HCT116 (cell line): ENCODE data around the gene AMELX. TPM values are rescaled to one million over a fixed set of nuclear protein-coding genes. Genes with fewer than 3 reads are reported as not detected.

Experiments used
- ATAC-seq: fragments of 200-7000 bp; cut with Tn5 transposase; 2 replicates; pipeline ENCODE4 v1.9.1; 2020; ENCODE audit warnings: mild to moderate bottlenecking, moderate library complexity
- BruUV-seq: library from RNA; stranded (reverse); fragments of 400-500 nt; replicated peaks from 2 replicates; lab custom pipeline; 2021; lab: Mats Ljungman, UMichigan
- CTCF ChIA-PET: fragments of 300-600 bp; sonication (Branson Sonifier 250); formaldehyde crosslinking; loops from one replicate; lab custom pipeline; 2021; ENCODE audit warnings: antibody characterized with exemption; lab: Charles Lee
- POLR2A ChIA-PET: fragments of 300-600, 350-600 bp; sonication (Branson Sonifier 250); formaldehyde crosslinking; loops from one replicate; lab custom pipeline; 2021; ENCODE audit warnings: antibody characterized with exemption; lab: Charles Lee
- RAD21 ChIA-PET, 2 experiments: fragments of 300-600 bp; sonication (Branson Sonifier 250); formaldehyde crosslinking; loops; one replicate each; lab custom pipeline; 2023; ENCODE audit warnings: low total read pairs in 2 of 2; ENCODE audit not compliant: uncharacterized antibody in 2 of 2, unreplicated experiment in 2 of 2, low non-redundant PET in 1 of 2; lab: Charles Lee
- DNase-seq: peaks from one replicate; pipeline ENCODE4 v3.0.0-alpha.2; 2010; ENCODE audit warnings: low read depth, low spot score
- H2AFZ ChIP-seq: fragments of 200-600 bp; shearing (Covaris generic), sonication (generic); 2 replicates; pipeline ENCODE4 v1.6.1; 2017; ENCODE audit warnings: low read depth, mixed run types, mixed read lengths, antibody characterized with exemption, low read length; ENCODE audit not compliant: poor library complexity, severe bottlenecking
- H3K27ac ChIP-seq: 2 replicates; pipeline ENCODE4 v1.5.1; 2012; ENCODE audit warnings: low read depth, low read length
- H3K27me3 ChIP-seq: fragments of 200-600 bp; sonication (generic); 2 replicates; pipeline ENCODE4 v1.6.1; 2016; ENCODE audit warnings: mixed run types, low read length, mixed read lengths; ENCODE audit not compliant: insufficient read depth
- H3K36me3 ChIP-seq, 2 experiments: fragments of 200-500 bp in 1 of 2; fragments of 200-600 bp in 1 of 2; sonication (Bioruptor generic) in 1 of 2; sonication (generic) in 1 of 2; 2 replicates each; pipeline versions ENCODE4 v1.5.1 to v1.6.1; 2014 to 2016; ENCODE audit warnings: low read length in 2 of 2, inconsistent platforms in 1 of 2, mixed read lengths in 1 of 2, mixed run types in 1 of 2; ENCODE audit not compliant: insufficient read depth in 2 of 2, control insufficient read depth in 1 of 2
- H3K4me1 ChIP-seq, 2 experiments: fragments of 200-600 bp in 1 of 2; sonication (generic) in 1 of 2; 2 replicates each; pipeline versions ENCODE4 v1.5.1 to v1.6.1; 2012 to 2017; ENCODE audit warnings: low read length in 2 of 2, inconsistent platforms in 1 of 2, mild to moderate bottlenecking in 1 of 2, mixed read lengths in 1 of 2, mixed run types in 1 of 2, moderate library complexity in 1 of 2; ENCODE audit not compliant: insufficient read depth in 2 of 2, control insufficient read depth in 1 of 2
- H3K4me2 ChIP-seq: fragments of 200-600 bp; sonication (generic); 2 replicates; pipeline ENCODE4 v1.6.1; 2017; ENCODE audit warnings: mixed run types, low read length, mixed read lengths
- H3K4me3 ChIP-seq, 2 experiments: fragments of 200-600 bp in 1 of 2; sonication (generic) in 1 of 2; replicated peaks in 1 of 2; 2 replicates each; pipeline ENCODE4 v1.5.1; 2011 to 2016; ENCODE audit warnings: low read length in 2 of 2, control low read depth in 1 of 2, low read depth in 1 of 2, mild to moderate bottlenecking in 1 of 2, mixed read lengths in 1 of 2, mixed run types in 1 of 2
- H3K79me2 ChIP-seq: fragments of 200-600 bp; sonication (generic); 2 replicates; pipeline ENCODE4 v1.6.1; 2017; ENCODE audit warnings: mild to moderate bottlenecking, mixed run types, low read length, moderate library complexity, mixed read lengths; ENCODE audit not compliant: insufficient read depth
- H3K9ac ChIP-seq: fragments of 200-600 bp; sonication (generic); 2 replicates; pipeline ENCODE4 v1.6.1; 2016; ENCODE audit warnings: low read length, mixed read lengths
- H3K9me2 ChIP-seq: fragments of 200-600 bp; sonication (generic), shearing (Covaris generic); 2 replicates; pipeline ENCODE4 v1.6.1; 2017; ENCODE audit warnings: mixed run types, mild to moderate bottlenecking, moderate library complexity; ENCODE audit not compliant: insufficient read depth
- H3K9me3 ChIP-seq, 2 experiments: fragments of 200-500 bp in 1 of 2; fragments of 200-600 bp in 1 of 2; sonication (Bioruptor generic) in 1 of 2; sonication (generic) in 1 of 2; 2 replicates each; pipeline ENCODE4 v1.6.1; 2014 to 2017; ENCODE audit warnings: low read length in 2 of 2, mixed read lengths in 2 of 2, inconsistent platforms in 1 of 2, low read depth in 1 of 2, mild to moderate bottlenecking in 1 of 2, mixed run types in 1 of 2, moderate library complexity in 1 of 2; ENCODE audit not compliant: control insufficient read depth in 1 of 2, insufficient read depth in 1 of 2
- H4K20me1 ChIP-seq: fragments of 200-600 bp; sonication (generic), shearing (Covaris generic); 2 replicates; pipeline ENCODE4 v1.6.1; 2017; ENCODE audit warnings: mixed run types, mild to moderate bottlenecking, moderate library complexity; ENCODE audit not compliant: insufficient read depth
- ATF3 ChIP-seq: IDR thresholded peaks from 2 replicates; pipeline ENCODE4 v1.6.1; 2012
- CBX3 ChIP-seq: IDR thresholded peaks from 2 replicates; pipeline ENCODE4 v1.6.1; 2012; ENCODE audit warnings: low read depth
- CEBPB ChIP-seq: IDR thresholded peaks from 2 replicates; pipeline ENCODE4 v1.6.1; 2012; ENCODE audit warnings: low read depth
- EGR1 ChIP-seq: IDR thresholded peaks from 2 replicates; pipeline ENCODE4 v1.6.1; 2012; ENCODE audit warnings: low read depth
- FOSL1 ChIP-seq: IDR thresholded peaks from 2 replicates; pipeline ENCODE4 v1.6.1; 2012; ENCODE audit warnings: low read depth
- JUND ChIP-seq: IDR thresholded peaks from 2 replicates; pipeline ENCODE4 v1.6.1; 2012
- MAX ChIP-seq: IDR thresholded peaks from 2 replicates; pipeline ENCODE4 v1.6.1; 2012
- POLR2A ChIP-seq: IDR thresholded peaks from 2 replicates; pipeline ENCODE4 v1.7.0; 2011; ENCODE audit warnings: borderline replicate concordance; ENCODE audit not compliant: insufficient read depth, insufficient read length; ENCODE audit errors: extremely low read depth
- POLR2AphosphoS5 ChIP-seq: IDR thresholded peaks from 2 replicates; pipeline ENCODE4 v1.6.1; 2011; ENCODE audit warnings: mild to moderate bottlenecking, low read depth, low read length, moderate library complexity
- SIN3A ChIP-seq: IDR thresholded peaks from 2 replicates; pipeline ENCODE4 v1.6.1; 2012; ENCODE audit warnings: low read depth
- SP1 ChIP-seq: IDR thresholded peaks from 2 replicates; pipeline ENCODE4 v1.6.1; 2012; ENCODE audit warnings: low read depth
- SRF ChIP-seq: IDR thresholded peaks from 2 replicates; pipeline ENCODE4 v1.6.1; 2012; ENCODE audit warnings: low read depth
- YY1 ChIP-seq: IDR thresholded peaks from 2 replicates; pipeline ENCODE4 v1.6.1; 2011; ENCODE audit warnings: low read length, low read depth, moderate library complexity, mild to moderate bottlenecking; ENCODE audit not compliant: insufficient replicate concordance; ENCODE audit errors: extremely low read depth
- ZBTB33 ChIP-seq: IDR thresholded peaks from 2 replicates; pipeline ENCODE4 v1.6.1; 2011; ENCODE audit warnings: mild to moderate bottlenecking, low read length, moderate library complexity; ENCODE audit not compliant: insufficient replicate concordance; ENCODE audit errors: extremely low read depth
- ZFX ChIP-seq: fragments of 450-650 bp; IDR thresholded peaks from 2 replicates; pipeline ENCODE4 v1.6.1; 2017
- ZNF274 ChIP-seq: fragments of 200-500 bp; sonication (Bioruptor generic); IDR thresholded peaks from 2 replicates; pipeline ENCODE4 v1.6.1; 2014; ENCODE audit warnings: mild to moderate bottlenecking, low read depth, low read length, inconsistent platforms
- intact Hi-C: fragments of 100-400 bp; cut with micrococcal nuclease; formaldehyde crosslinking; loops from 2 replicates; pipeline ENCODE4 v1.10.0; 2022
- total RNA-seq: library from RNA; stranded (reverse); gene quantifications from one replicate; pipeline ENCODE4 v1.2.1, GENCODE V29; 2021; ENCODE audit not compliant: unreplicated experiment

The AMELX gene
- total RNA-seq, 1 experiment from 2014 or later: not detected

GRCh38 chrX:11342673-11343072 is 49.5 kb downstream of the AMELX start:
- no peak overlapping the region for H3K4me3 ChIP-seq
- H3K9me3 ChIP-seq: no peaks in the 10 kb centered on the region
- ChIA-PET POLR2A (no interaction called here), RAD21 (no interaction called here), CTCF (no interaction called here)
- H3K27me3 ChIP-seq: no peaks in the 10 kb centered on the region
- TF ChIP-seq JUND: no peak
- TF ChIP-seq ZFX: no peak
- no peak for TF ChIP-seq YY1
- no peak for TF ChIP-seq ATF3
- TF ChIP-seq ZBTB33: no peak
- no peak for TF ChIP-seq POLR2AphosphoS5
- no peak for TF ChIP-seq CBX3
- TF ChIP-seq SRF: no peak
- TF ChIP-seq EGR1: no peak
- TF ChIP-seq MAX: no peak
- no peak for TF ChIP-seq FOSL1
- no peak for TF ChIP-seq SP1
- TF ChIP-seq ZNF274: no peak
- no peak for TF ChIP-seq POLR2A
- no peak for TF ChIP-seq SIN3A
- TF ChIP-seq CEBPB: no peak
- no peaks in the 10 kb centered on the region for H3K9me2 ChIP-seq
- ATAC-seq (no peak), DNase-seq (no peak)
- intact Hi-C loops: no loop called here
- no peaks in the 10 kb centered on the region for H3K4me1 ChIP-seq
- no peaks in the 10 kb centered on the region for H4K20me1 ChIP-seq
- no peak overlapping the region for H3K4me2 ChIP-seq
- no peak overlapping the region for H3K9ac ChIP-seq
- H2AFZ ChIP-seq: no peak overlapping the region
- no peaks in the 10 kb centered on the region for H3K36me3 ChIP-seq
- BruUV-seq: no TSS peak
- no peaks in the 10 kb centered on the region for H3K79me2 ChIP-seq
- no peak overlapping the region for H3K27ac ChIP-seq
